GM19240 (cell line): ENCODE measurements around the gene ACOT9.
"Not testable (repeated sequence)": the region's sequence is repeated elsewhere in the genome, so short reads cannot be mapped to it uniquely, and the experiment has no call there.

Source experiments
- DNase-seq: peaks from one replicate; pipeline ENCODE4 v3.0.0; 2011; ENCODE audit warnings: low spot score; ENCODE audit not compliant: insufficient read length

Gene ACOT9, protein sequence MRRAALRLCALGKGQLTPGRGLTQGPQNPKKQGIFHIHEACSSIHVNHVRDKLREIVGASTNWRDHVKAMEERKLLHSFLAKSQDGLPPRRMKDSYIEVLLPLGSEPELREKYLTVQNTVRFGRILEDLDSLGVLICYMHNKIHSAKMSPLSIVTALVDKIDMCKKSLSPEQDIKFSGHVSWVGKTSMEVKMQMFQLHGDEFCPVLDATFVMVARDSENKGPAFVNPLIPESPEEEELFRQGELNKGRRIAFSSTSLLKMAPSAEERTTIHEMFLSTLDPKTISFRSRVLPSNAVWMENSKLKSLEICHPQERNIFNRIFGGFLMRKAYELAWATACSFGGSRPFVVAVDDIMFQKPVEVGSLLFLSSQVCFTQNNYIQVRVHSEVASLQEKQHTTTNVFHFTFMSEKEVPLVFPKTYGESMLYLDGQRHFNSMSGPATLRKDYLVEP

DNA sequence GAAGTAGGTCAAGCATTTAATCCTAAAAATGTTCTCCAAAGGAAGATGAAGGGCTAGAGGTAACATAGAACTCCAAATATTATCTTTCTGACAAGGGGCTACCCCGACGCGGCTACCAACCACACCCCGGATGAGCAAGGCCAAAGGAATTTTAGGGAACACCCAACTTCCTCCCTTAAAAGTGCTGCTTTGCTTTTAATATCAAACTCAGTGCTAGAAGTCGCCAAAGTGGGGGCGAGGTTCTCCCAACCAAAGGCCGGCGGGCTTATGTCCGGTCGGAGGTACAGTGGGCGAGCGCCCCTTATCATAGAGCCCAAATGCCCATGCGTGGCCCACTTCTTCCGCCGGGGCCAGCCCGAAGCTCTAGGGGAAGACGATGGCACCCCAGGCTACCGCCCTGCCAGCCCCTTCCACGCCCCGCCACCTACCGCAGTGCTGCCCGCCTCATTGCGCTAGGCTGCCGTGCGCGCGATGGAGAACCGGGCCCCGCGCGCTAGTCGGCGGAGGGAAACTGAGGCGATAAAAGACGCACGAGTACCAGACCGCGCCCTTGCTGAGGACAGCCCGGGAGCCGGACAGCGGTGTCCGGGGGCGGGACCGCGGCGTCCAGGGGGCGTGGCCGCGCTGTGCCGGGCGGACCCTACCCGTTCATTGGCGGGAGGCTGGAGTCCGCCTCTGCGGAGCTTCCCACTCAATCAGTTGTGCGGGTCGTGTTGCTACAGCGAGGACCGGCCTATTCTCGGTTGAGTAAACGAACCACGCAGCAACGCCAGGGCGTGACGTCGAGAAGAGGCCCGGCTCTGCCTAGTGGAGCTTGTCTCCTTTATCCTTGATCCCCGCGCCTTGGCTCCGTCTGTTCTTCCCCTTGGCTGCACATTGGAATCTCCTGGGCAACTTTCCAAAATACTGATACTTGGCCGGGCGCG lies at the start of gene ACOT9:
Gene ACOT9 (minus strand): TSS at position 580 of the 926 bp plus-strand sequence. CDS start 132 bp downstream, at position 448.
- peak; percentile 43 for DNase-seq

DNA sequence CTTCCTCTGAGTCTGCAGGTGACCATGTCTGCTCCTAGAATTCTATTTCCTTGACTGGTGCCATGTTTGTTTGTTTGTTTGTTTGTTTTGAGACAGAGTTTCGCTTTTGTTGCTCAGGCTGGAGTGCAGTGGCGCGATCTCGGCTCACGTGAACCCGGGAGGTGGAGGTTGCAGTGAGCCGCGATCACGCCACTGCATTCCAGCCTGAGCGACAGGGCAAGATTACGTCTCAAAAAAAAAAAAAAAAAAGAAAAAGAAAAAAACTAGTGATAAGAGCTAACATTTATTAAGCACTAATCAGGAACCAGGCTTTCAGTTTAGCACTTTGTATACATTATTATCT lies 47.0 kb upstream of the ACOT9 start:
- DNase-seq, result no peak

DNA sequence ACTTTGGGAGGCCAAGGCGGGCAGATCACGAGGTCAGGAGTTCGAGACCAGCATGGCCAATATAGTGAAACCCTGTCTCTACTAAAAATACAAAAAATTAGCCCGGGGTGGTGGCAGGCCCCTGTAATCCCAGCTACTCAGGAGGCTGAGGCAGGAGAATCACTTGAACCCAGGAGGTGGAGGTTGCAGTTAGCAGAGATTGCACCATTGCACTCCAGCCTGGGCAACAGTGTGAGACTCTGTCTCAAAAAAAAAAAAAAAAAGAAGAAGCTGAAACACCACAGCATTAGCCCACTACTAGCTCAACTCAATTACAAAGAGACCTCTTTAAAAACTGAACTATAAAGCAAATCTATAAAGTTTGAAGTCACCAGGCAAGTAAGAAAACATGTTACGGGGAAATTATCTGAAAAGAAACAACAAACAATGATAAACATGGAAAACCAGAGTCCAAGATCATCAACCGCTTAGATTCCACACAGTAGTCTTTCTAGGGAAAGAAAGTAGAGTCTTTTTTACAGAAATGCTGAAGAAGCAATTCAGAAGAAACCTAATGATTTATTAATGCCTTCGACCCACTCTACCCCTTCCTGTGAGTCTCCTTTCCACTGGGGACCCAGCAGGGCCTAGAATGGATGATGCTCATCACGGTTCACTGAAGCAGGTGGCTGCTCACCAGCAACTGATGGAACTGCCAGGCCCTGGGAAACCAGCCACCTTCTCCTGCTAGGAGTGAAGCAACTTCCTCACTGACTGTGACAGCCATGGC lies 46.5 kb upstream of the ACOT9 start:
- no peak for DNase-seq

DNA sequence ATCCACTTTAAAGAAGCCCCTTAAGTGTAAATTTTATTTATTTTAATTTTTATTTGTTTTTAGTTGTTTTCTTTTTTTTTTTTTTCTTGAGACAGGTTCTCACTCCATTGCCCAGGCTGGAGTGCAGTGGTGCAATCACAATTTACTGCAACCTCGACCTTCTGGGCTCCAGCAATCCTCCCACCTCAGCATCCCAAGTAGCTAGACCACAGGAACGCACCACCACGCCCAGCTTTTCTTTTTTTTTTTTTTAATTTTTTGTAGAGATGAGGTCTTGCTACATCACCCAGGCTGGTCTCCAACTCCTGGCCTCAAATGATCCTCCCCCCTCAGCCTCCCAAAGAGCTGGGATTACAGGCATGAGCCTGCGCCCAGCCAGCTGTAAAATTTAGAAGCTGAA lies 45.9 kb upstream of the ACOT9 start:
- no peak for DNase-seq

DNA sequence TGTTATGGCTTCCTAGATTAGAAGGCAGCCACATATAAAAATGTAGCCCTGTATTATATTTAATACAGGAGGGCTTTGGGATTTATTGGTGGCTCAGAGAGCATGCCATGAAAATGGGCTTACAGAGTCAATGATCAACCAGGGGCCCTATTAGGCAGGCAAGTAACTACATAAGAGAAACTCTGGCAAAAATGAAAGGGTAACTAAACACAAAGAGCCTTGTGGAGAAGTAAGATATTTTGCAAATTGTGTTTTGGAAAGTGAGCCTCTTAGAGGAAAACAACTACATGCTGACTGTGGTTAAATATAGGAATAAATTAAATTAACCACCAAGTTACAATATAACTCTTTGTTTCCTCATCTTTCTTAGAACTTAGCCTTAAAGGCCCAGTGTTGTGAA lies 45.4 kb upstream of the ACOT9 start:
- no peak for DNase-seq

DNA sequence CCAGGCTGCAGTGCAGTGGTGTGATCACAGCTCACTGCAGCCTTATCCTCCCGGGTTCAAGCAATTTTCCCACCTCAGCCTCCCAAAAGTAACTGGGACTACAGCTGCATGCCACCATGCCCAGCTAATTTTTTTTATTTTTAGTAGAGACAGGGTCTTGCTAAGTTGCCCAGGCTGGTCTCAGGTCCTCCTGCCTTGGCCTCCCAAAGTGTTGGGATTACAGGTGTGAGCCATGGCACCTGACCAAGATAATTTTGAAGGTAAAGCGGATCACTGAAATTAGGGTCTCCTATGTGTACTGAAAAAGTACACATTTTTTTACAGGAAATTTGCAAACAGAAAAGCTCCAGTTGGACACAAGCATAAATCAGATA lies 44.7 kb upstream of the ACOT9 start:
- DNase-seq, result no peak

DNA sequence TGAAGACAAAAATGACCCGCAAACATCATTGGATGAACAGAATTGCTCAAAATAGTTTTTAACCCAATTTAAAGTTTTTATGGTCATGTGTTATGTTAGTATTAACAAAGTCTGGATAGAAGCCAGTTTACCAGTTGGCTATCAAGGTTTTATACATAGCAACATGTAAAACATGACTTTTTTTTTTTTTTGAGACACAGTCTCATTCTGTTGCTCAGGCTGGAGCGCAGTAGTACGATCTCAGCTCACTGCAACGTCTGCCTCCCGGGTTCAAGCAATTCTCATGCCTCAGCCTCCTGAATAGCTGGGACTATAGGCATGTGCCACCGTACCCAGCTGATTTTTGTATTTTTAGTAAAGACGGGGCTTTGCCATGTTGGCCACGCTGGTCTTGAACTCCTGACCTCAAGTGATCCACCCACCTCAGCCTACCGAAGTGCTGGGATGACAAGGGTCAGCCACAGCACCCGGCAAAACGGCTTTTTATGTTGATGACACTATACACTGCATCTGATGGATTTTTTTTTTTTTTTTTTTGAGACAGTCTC lies 43.3 kb upstream of the ACOT9 start:
- DNase-seq, result no peak

DNA sequence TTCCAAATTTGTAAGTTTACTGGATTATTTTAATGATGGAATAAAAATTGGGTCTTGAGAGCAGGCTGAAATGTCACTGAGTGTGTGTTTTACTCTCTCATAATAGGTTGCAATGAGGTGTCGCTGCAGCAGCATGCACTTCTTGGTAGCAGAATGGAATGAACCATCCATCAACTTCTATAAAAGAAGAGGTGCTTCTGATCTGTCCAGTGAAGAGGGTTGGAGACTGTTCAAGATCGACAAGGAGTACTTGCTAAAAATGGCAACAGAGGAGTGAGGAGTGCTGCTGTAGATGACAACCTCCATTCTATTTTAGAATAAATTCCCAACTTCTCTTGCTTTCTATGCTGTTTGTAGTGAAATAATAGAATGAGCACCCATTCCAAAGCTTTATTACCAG lies 42.5 kb upstream of the ACOT9 start:
- DNase-seq, result no peak

DNA sequence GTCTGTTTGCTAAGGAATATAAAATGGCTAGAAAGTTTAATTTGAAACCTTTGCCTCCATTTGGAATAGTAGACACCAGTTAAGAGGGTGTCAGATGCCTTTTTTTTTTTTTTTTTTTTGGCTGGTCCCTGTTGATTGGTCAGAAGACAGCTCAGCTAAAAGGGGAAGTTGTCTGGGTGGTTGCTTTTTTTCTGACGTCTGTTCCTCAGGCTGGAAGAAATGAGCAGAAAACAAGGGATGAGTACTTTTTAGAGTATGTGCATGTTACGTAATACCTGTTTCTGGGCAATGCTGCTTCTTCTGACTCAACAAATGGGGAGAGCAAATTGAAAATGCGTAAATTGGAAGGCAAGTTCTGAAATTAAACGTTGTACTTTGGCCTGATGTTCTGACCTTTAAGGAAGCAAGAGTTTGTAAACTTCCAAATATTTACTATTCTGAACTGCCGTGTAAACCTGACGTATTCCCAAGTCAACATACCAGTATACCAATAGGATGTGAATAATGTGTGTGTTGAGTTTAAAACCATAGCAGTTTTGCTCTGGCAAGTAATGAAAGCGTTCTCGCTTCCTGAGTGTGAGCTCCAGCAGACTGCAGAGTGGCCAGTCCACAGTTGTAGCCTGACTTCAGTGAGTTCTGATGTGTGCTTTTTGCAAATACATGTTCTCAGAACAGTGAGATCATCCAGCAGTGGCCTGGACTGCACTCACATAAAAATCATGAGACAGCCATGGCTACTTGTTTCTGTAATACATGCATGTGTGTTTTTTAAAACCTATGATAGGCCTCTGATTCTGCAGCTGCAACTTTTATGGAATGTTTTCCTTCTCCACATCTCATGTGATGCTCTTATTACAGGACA lies 41.6 kb upstream of the ACOT9 start:
- DNase-seq, result no peak

DNA sequence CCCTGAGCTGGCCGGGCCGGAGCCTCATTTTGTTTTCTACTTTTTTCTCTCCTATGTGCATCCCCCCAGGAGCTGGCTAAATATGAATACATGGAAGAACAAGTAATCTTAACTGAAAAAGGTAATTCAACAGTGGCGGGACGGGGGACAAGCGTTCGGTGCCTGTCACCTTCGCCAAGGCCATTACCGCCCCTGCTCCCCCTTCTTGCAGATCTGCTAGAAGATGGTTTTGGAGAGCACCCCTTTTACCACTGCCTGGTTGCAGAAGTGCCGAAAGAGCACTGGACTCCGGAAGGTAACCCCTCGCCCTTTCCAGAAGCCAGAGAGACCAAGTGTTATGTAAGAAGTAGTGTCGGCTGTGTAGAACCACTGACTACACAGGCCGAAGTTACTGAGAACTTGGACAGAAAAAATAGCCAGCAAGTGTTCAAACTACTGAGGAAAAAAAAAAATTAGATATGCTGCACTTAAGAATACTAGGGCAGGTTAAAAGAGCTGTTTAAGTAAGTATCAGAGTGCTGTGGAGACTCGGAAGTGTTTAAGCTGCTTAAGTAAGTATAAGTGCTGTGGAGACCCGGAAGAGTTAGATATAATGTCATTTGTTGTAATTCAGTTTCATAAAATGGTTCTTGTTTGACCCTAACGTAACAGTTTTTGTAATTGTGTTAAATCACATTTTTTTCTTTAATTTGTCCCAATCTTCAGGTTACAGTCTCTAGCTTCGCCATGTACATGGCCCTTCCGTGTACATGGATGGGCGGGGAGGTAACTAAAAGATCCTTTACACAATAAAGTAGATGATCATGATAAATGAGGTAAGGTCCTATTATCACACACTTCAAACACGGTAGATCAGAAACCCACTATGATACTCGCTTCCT lies 40.8 kb upstream of the ACOT9 start:
- no peak for DNase-seq

DNA sequence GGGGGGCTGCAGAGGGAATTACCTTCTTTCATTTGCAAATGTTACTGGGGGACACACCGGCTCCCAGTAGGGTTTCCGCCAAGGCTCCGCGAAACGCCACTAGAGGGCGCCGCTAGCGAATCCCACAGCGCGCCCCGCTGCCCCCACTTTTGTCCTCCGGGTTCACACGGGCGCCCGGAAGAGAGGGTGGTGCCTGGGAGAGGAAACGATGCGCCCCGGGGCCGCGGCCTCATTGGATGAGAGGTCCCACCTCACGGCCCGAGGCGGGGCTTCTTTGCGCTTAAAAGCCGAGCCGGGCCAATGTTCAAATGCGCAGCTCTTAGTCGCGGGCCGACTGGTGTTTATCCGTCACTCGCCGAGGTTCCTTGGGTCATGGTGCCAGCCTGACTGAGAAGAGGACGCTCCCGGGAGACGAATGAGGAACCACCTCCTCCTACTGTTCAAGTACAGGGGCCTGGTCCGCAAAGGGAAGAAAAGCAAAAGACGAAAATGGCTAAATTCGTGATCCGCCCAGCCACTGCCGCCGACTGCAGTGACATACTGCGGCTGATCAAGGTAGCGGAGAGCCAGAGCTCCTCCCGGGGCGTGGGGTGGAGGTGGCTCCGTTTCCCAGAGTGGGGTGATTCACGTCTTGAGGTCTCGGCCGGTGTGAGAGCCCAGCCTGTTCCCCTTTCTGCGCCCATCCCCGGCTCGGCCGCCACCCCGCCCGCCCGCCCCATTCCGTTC lies 40.0 kb upstream of the ACOT9 start, which contains the start of gene SAT1:
Gene SAT1 (plus strand): TSS at position 311 of the 726 bp plus-strand sequence. CDS start 179 bp downstream, at position 490.
- peak; percentile 28 for DNase-seq

DNA sequence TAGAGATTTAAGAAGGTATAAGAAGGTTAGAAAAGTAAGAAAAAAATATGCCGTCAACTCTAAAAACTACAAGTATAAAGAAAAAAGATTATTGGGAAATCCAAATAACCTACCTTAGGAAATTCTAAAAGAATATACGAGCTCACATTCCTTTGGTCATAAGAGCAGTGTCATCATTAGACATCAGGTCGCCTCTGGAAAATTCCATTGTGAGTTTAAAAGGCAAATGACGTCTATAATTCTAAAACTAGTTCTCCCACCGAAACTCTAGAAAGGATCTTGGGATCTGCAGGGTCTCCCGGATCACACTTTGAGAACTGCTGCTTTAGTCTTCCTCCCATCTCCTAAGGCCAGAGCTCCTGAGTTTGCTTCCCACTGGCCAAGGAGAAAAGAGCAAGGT lies 39.4 kb upstream of the ACOT9 start:
- DNase-seq, result no peak

DNA sequence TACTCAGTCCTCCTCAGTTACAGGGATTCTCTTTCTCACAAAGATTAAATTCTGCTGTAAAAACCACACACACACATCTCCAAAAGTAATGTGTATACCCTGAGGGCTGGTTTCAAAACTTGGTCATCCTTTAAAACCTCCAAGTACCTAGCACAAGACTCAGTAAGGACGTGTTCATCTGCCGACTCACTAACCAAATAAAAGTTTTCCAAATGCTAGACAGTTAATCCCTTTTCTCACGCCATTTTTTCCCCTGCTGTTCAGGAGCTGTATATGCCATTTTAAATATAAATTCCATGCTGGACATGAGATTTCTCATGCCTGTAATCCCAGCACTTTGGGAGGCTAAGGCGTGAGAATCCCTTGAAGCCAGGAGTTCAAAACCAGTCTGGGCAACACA lies 35.9 kb upstream of the ACOT9 start:
- no peak for DNase-seq

DNA sequence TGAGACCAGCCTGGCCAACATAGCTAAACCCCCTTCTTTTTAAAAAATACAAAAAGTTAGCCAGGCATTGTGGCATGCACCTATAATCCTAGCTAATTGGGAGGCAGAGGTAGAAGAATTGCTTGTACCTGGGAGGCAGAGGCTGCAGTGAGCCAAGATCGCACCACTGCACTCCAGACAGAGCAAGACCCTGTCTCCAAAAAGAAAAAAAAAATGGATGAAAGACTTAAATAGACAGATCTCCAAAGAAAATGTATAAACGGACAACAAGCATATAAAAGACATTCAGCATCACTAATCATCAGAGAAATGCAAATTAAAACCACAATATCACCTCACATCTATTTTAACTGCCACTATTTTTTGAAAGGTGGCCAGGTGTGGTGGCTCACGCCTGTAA lies 33.3 kb upstream of the ACOT9 start:
- no peak for DNase-seq

DNA sequence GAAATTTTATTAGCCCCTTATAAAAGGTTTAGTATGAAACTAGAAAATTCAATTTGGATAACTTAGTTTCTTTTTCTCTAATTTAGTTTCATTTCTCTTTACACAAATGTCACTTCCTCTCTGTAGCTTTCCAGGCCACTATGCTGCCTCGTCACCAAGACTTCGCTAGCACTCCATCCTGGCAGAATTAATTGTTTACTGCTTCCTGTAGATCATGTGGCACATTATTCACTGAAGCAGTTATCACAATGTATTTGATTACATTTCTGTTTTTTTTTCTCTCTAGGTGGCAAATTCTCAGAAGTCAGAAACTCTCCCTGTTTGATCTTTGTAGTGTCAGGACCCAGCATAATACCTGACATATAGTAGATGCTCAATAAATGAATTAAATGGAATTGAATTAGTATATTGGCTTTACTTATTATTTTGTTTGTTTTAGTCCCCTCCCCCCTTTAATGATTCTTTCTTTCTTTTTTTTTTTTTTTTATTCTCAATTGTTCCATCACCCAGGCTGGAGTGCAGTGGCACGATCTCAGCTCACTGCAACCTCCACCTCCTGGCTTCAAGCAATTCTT lies 30.6 kb upstream of the ACOT9 start:
- DNase-seq, result no peak

DNA sequence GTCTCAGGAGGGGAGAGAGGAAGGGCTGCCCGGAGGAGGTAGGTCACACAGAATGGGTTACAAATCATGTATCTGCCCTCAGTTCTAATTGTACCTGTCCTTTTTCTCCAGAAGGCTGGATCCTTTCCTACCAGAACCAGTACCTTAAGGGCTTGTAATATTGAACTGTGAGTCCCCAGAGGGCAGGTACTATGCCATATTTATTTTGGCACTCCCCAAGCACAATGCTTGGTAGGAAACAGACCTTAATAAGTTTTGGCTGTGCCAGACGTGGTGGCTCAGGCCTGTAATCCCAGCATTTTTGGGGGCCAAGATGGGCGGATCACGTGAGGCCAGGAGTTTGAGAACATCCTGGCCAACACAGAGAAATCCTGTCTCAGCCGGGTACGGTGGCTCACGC lies 28.0 kb upstream of the ACOT9 start:
- DNase-seq, result not testable (repeated sequence)

DNA sequence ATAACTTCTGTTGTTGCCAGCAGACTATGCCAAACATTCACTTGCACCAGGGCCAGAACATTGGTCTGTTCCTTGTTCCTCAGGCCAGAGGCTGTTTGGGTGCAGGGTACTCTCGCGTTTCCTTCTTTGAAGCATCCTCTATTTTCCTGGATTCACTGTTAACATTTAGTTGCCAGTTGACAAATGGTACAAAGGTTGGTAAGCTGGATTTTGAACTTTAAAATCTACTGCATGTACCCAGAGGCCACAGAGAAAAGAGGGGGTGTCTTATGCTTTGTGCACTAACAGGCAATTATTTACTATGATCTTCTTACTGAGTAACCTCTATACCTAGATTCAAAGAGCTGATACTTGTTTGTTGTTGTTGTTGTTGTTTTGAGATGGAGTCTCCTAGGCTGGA lies 27.1 kb upstream of the ACOT9 start:
- DNase-seq, result no peak
